Heart left ventricle (tissue), 16 donors: Measurements from ENCODE around the gene BICDL1. TPM values are rescaled to one million over a fixed set of nuclear protein-coding genes. Genes with fewer than 3 reads are reported as not detected.
A peak's percentile ranks its signal among the peaks of the same experiment; 100 is the strongest.

Experiments used
- ATAC-seq, 4 donors: fragments of 200-7000 bp; cut with Tn5 transposase; one replicate each; pipeline ENCODE4 v1.9.1; 2020 to 2022; ENCODE audit warnings: moderate library complexity in 4 of 4, mild to moderate bottlenecking in 3 of 4, moderate number of reproducible peaks in 1 of 4
- DNase-seq, 5 donors: peaks; one replicate each; pipeline ENCODE4 v3.0.0-alpha.2; 2020
- H3K27ac ChIP-seq, 12 donors: fragments of 200-600 bp; sonication (generic) in 4 of 12; one replicate each; pipeline versions ENCODE4 v1.5.0 to v1.8.0; 2016 to 2022; ENCODE audit warnings: mild to moderate bottlenecking in 2 of 12
- H3K27me3 ChIP-seq, 9 donors: fragments of 200-600 bp; sonication (generic) in 2 of 9; one replicate each; pipeline versions ENCODE4 v1.5.1 to v1.8.0; 2016 to 2022; ENCODE audit warnings: mild to moderate bottlenecking in 3 of 9
- H3K36me3 ChIP-seq, 9 donors: fragments of 200-600 bp; sonication (generic) in 2 of 9; one replicate each; pipeline versions ENCODE4 v1.5.0 to v1.8.0; 2018 to 2022; ENCODE audit warnings: mild to moderate bottlenecking in 2 of 9
- H3K4me1 ChIP-seq, 12 donors: fragments of 200-600 bp; sonication (generic) in 4 of 12; one replicate each; pipeline versions ENCODE4 v1.5.0 to v1.8.0; 2016 to 2022; ENCODE audit warnings: mild to moderate bottlenecking in 3 of 12
- H3K4me3 ChIP-seq, 12 donors: fragments of 200-600 bp; sonication (generic) in 4 of 12; one replicate each; pipeline versions ENCODE4 v1.5.0 to v1.8.0; 2017 to 2022; ENCODE audit warnings: mild to moderate bottlenecking in 9 of 12, moderate library complexity in 4 of 12
- H3K9me3 ChIP-seq, 12 donors: fragments of 200-600 bp; sonication (generic) in 4 of 12; one replicate each; pipeline versions ENCODE4 v1.5.0 to v1.8.0; 2016 to 2022; ENCODE audit warnings: mild to moderate bottlenecking in 1 of 12
- POLR2A ChIP-seq, 2 donors: fragments of 450-650 bp; IDR thresholded peaks; one replicate each; pipeline ENCODE4 v1.6.1; 2017; ENCODE audit warnings: antibody characterized with exemption in 2 of 2, mild to moderate bottlenecking in 2 of 2, moderate library complexity in 2 of 2
- WGBS, 4 donors: extraction: QIAGEN DNeasy Blood & Tissue Kit in 2 of 4; methylation state at CpG; one replicate each; pipeline versions ENCODE4 v1.1.5 to v1.1.7; 2013 to 2018; 5-methylcytosine and 5-hydroxymethylcytosine counted together
- intact Hi-C, 10 donors: fragments of 100-400 bp; cut with DNase I; formaldehyde crosslinking; loops; one replicate each; pipeline versions ENCODE4 v1.11.1 to v1.14.2; 2022
- polyA plus RNA-seq, 2 donors: library from polyadenylated mRNA; stranded (reverse); fragments of 200-250 nt; gene quantifications; one replicate each; pipeline ENCODE4 v1.2.3, GENCODE V29; 2013
- total RNA-seq, 9 donors: library from RNA; depleted of rRNA in 2 of 9; stranded (reverse); fragments of >200 nt in 2 of 9; fragmentation: NEBNext Ultra II Directional in 3 of 9; extraction: Animal tissue kit (Norgen Biotek cat#: 25700) in 3 of 9; gene quantifications; one replicate each; pipeline versions ENCODE4 v1.1.0 to v1.2.4, GENCODE V29; 2016 to 2023
- TF ChIP-seq, protein P1 (sequence below), 12 donors: fragments of 200-600 bp; sonication (generic) in 4 of 12; IDR thresholded peaks; one replicate each; pipeline versions ENCODE4 v1.5.0 to v1.8.0; 2018 to 2022; ENCODE audit warnings: antibody characterized with exemption in 12 of 12, mild to moderate bottlenecking in 5 of 12
- donor health status: ischemic (EF 13 %, LVEDD 7.1; RV severe dilation, severe dysfunction).
- donor health status: healthy with polysubstance abuse.
- donor health status: DM: no; HTN: yes; CAD: no.
- donor health status: DM: no; HTN: no; CAD: no.
- donor health status: ischemic (EF 25% LVEDD 6.9; RV normal size, moderate dysfunction).
- donor health status: ischemic (EF 25% LVEDD 5.7; RV mildly dilated, moderate dysfunction).
- donor health status: healthy.
- donor health status: DM: yes; HTN: yes; CAD: no.
- donor health status: ischemic (EF 35%, LVEDD 5.7; RV mildly dilated, moderate dysfunction).
- donor health status: nonischemic (EF 11% LVEDD 7.7; RV severe dilation, severe dysfunction).
- donor health status: DM: yes; HTN: yes; CAD: no.
- donor health status: PGD.
- donor health status: ischemic (EF 29% LVEDD 5.4; RV normal size, mild dysfunction).
- donor health status: nonischemic (EF 23%, LVEDD 6.1; RV moderate dilation, normal function).

BICDL1 gene
- total and polyA plus RNA-seq, 11 donors, result 0.12 to 28.0 (median 0.30) TPM; not detected in 4

DNA sequence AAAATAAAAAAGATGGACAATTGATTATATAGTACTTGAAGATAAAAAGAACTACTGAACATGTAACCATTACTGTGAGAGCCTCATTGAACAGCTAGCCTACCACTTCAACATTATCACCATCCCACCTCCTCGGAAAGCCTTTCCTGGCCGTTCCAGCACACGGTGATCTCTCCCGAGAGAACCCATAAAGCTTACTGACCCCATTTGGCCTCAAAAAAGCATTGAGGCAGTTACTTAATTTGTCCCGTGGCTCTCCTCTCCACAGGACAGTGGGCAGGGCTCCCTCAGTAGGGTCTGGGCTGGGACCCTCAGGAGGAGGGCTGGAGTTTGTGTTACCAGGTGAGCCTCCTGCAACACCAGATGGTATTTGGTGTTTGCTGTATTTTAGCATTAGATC is 71.7 kb downstream of the BICDL1 start:
- Histone ChIP-seq H3K4me1 (peaks cover 0 to 9% (median 0%) of the 10 kb centered on the region in 12 donors), H3K9me3 (no peaks in the 10 kb centered on the region), H3K27ac (no peak overlapping the region), H3K4me3 (no peak overlapping the region), H3K36me3 (no peaks in the 10 kb centered on the region), H3K27me3 (peaks cover 0 to 26% (median 5%) of the 10 kb centered on the region in 9 donors)
- intact Hi-C loops, result no loop called here
- TF ChIP-seq POLR2A (IDR thresholded peaks at IDR 0.05), result no peak
- TF ChIP-seq, protein P1, sequence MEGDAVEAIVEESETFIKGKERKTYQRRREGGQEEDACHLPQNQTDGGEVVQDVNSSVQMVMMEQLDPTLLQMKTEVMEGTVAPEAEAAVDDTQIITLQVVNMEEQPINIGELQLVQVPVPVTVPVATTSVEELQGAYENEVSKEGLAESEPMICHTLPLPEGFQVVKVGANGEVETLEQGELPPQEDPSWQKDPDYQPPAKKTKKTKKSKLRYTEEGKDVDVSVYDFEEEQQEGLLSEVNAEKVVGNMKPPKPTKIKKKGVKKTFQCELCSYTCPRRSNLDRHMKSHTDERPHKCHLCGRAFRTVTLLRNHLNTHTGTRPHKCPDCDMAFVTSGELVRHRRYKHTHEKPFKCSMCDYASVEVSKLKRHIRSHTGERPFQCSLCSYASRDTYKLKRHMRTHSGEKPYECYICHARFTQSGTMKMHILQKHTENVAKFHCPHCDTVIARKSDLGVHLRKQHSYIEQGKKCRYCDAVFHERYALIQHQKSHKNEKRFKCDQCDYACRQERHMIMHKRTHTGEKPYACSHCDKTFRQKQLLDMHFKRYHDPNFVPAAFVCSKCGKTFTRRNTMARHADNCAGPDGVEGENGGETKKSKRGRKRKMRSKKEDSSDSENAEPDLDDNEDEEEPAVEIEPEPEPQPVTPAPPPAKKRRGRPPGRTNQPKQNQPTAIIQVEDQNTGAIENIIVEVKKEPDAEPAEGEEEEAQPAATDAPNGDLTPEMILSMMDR (IDR thresholded peaks at IDR 0.05), result no peak
- ATAC-seq (no peak), DNase-seq (no peak)
- 53 to 77% (median 66%) methylated on average over 5 of the region's 5 CpGs for WGBS, 4 donors

DNA sequence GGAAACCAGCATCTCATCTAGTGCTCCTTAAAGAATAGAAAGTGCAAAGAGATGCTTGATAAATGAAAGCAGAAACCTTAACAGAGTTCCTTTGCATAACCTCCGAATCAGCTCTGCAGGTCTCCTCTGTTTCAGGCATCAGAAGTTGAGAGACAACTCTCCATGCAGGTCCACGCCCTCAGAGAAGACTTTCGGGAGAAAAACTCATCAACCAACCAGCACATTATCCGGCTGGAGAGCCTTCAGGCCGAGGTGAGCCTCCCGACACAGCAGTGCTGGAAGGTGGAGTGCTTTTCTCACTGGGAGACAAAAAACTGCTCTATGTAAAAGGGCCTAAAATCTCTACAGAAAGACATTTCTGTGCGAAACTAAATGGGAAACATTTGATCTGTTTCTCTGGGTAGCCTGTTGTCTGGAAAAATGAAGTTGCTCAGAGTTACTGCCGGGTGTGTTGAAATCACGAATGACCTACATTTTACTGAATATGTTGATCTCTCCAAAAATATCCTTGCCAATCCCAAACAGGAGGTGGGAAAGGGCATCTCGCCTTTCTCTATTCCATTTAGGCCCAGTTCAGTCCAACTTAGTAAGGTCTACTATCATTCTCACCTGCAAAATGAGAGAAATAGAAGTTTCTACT is 72.7 kb downstream of the BICDL1 start:
- TF ChIP-seq, protein P1 (IDR thresholded peaks at IDR 0.05), result no peak
- no peak for TF ChIP-seq POLR2A (IDR thresholded peaks at IDR 0.05)
- ATAC-seq (no peak), DNase-seq (no peak)
- intact Hi-C loops, result no loop called here
- H3K27ac ChIP-seq, result no peak overlapping the region
- peaks cover 0 to 9% (median 0%) of the 10 kb centered on the region in 12 donors for H3K4me1 ChIP-seq
- peaks cover 0 to 26% (median 5%) of the 10 kb centered on the region in 9 donors for H3K27me3 ChIP-seq
- WGBS, 4 donors, result 83 to 90% (median 89%) methylated on average over 10 of the region's 10 CpGs
- H3K36me3 ChIP-seq, result no peaks in the 10 kb centered on the region
- no peak overlapping the region for H3K4me3 ChIP-seq
- H3K9me3 ChIP-seq, result no peaks in the 10 kb centered on the region

DNA sequence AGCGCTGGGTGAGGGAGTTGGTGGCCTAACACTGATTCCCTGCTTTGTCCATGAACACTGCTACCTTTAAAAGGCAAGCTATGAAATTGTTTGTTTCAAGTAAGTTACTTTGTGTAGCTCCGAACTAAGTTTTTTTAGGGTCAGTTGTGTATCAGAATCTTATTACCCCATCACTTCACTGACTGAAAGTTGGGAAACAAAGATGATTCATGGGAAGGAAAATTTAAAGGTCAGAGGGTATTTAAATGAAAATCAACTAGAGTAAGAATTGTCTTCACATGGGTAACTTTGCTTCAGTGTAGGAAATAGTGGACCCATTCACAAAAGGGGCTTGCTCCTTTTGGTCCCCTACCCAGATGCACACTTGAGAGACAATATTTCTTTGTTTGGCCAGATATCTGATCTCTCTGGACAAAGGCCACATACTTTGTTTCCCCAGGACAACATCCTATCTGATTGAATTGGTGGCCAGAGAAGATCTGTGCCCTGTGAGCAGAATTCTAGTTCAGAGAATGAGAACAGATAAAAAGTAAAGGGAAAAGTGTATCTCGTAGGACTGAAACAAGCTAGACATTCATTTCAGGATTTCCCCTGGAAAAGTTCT is 74.0 kb downstream of the BICDL1 start:
- peaks cover 0 to 26% (median 0%) of the 10 kb centered on the region in 9 donors for H3K27me3 ChIP-seq
- H3K36me3 ChIP-seq, result no peaks in the 10 kb centered on the region
- TF ChIP-seq, protein P1 (IDR thresholded peaks at IDR 0.05), result no peak
- no peak for TF ChIP-seq POLR2A (IDR thresholded peaks at IDR 0.05)
- H3K27ac ChIP-seq, result no peak overlapping the region
- H3K4me3 ChIP-seq, result no peak overlapping the region
- intact Hi-C loops, result no loop called here
- 80 to 92% (median 89%) methylated on average over 3 of the region's 3 CpGs for WGBS, 4 donors
- ATAC-seq, result no peak
- H3K4me1 ChIP-seq, result peaks cover 0 to 9% (median 0%) of the 10 kb centered on the region in 12 donors
- no peaks in the 10 kb centered on the region for H3K9me3 ChIP-seq
- DNase-seq, result no peak

DNA sequence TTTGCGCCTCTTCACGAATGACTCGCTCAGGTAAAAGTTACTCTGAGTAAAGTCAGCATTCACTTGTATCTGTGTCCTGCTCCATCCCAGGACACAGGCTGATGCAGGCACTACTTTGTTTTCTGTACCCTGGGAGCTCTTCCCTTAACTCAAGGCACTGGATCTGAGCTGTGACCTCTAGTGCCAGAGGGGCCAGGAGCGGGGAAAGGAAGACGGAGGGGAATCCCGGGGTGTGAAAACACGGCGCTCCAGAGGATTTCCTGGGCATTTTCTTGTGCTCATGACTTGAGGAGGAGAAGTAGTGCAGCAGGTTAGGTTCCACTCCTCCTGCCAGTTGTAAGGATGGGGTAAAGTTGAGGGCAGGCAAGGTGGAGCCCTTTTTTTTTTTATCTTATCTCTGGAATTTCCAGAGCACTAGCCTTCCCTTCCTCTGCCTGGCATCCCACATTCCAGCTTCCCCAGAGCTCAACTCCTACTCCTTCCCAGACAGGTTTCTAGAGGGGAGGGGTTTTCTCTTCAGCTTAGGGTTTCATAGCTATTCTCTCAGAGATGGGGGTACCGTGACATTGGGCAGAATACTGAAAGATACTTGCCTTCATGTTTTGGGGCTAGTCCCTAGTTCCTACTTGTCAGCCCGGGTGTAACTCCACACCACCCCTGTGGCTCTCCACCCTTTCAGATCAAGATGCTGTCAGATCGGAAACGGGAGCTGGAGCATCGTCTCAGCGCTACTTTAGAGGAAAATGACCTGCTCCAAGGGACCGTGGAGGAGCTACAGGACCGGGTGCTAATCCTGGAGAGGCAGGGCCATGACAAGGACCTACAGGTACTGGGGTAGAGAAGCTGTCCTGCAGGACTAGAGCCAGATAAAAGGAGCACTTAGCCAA is 75.3 kb downstream of the BICDL1 start:
- no peak overlapping the region for H3K27ac ChIP-seq
- H3K4me3 ChIP-seq, result peak overlapping the region in 1 of 12 donors; percentile 15
- ATAC-seq (no peak), DNase-seq (no peak)
- H3K4me1 ChIP-seq, result peaks cover 0 to 9% (median 0%) of the 10 kb centered on the region in 12 donors
- no peaks in the 10 kb centered on the region for H3K36me3 ChIP-seq
- TF ChIP-seq, protein P1 (IDR thresholded peaks at IDR 0.05), result no peak
- no peak for TF ChIP-seq POLR2A (IDR thresholded peaks at IDR 0.05)
- H3K27me3 ChIP-seq, result peaks cover 0 to 25% (median 0%) of the 10 kb centered on the region in 9 donors
- 41 to 49% (median 46%) methylated on average over 16 of the region's 16 CpGs for WGBS, 4 donors
- no peaks in the 10 kb centered on the region for H3K9me3 ChIP-seq
- intact Hi-C loops, result no loop called here
